ENCODE data around the gene ATF7IP.
A peak's percentile ranks its signal among the peaks of the same experiment; 100 is the strongest.

Gene ATF7IP

DNA sequence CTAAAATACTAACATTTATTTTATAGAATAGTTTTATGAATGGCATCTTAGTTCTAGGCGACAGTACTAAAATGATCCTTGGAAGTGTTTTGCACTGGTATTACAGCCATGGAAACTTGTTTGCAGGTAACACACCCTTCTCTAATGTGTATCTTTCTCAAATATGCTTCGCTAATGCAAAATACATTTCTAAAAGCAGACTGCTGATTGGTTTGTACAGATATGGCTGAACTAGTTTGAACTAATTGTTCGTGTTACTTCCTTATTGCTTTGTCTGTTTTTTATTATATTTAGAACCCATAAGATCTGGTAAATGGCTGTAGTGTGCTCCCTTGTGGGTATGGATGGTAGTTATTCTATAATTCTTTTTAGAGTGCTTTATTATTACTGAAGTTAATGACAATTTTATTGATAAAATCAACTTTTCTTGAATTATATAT is 53.0 kb downstream of the ATF7IP start:
- no peak for DNase-seq (ENCODE audit: low read depth in 2 of 2)

DNA sequence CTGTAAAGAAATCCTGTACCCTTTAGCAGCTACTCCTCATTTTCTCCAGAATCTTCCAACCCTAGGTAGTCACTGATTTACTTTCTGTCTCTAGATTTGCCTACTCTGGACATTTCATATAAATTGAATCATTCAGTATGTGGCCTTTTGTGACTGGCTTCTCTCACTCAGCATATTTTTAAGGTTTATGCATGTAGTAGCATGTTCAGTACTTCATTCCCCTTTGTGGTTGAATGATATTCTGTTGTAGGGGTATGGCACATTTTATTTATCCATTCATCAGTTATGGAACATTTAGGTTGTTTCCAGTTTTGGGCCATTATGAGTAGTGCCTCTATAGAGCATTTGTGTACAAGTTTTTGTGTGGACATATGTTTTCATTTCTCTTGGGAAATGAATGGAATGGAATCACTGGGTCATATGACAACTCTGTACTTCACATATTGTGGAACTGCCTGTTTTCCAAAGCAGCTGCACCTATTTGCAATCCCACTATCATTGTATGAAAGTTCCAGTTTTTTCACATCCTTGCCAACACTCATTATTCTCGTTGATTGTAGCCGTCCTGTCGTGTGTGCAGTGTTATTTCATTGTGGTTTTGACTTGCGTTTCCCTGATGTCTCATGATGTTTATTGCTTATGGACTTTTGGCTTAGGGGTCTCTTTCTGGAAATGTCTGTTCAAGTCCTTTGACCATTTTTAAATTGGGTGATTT is 57.2 kb downstream of the ATF7IP start:
- no peak for DNase-seq (ENCODE audit: low read depth in 2 of 2)

DNA sequence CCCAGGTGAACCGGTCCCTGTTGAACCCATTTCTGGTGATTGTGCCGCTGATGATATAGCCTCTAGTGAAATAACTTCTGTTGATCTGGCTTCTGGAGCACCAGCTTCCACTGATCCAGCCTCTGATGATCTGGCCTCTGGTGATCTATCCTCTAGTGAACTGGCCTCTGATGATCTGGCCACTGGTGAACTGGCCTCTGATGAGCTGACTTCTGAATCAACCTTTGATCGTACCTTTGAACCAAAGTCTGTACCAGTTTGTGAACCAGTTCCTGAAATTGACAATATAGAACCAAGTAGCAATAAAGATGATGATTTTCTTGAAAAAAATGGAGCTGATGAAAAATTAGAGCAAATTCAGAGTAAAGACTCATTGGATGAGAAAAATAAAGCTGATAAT is 59.1 kb downstream of the ATF7IP start:
- no peak for DNase-seq (ENCODE audit: low read depth in 2 of 2)

DNA sequence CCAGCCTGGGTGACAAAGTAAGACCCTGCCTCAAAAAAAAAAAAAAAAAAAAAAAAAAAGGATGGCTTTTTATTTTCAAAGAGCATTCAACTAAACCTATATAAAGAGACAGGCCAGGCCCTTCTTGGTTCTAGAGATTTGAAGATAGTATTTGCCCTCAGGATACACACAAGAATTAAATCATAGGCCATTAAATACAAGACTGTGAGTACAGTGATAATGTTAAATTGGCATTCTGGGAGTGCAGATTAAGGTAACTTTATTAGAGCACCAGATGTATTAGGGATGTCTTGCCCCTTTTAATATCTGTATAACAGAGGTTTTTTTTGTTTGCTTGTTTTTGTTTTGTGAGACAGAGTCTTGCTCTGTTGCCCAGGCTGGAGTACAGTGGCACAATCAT is 61.3 kb downstream of the ATF7IP start:
- no peak for DNase-seq (ENCODE audit: low read depth in 2 of 2)

DNA sequence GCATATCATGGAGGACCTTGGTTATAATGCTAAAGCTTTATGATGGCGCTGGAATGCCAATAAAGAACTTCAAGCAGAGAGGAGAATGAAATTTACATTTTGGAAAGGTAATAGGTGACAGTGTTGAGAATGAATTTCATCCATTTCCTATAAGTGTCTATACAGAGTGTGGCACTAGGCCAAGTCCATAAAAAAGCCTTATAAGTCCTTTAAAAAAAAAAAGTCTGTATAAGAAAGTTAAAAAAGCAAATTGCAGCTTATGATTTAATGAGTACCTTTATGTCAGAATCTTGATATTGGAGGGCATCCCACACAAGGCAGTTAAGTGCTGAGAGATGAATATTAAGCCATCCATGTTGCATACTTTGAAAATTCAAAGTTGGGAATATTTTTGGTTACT is 62.4 kb downstream of the ATF7IP start:
- DNase-seq (ENCODE audit: low read depth in 2 of 2) = no peak

DNA sequence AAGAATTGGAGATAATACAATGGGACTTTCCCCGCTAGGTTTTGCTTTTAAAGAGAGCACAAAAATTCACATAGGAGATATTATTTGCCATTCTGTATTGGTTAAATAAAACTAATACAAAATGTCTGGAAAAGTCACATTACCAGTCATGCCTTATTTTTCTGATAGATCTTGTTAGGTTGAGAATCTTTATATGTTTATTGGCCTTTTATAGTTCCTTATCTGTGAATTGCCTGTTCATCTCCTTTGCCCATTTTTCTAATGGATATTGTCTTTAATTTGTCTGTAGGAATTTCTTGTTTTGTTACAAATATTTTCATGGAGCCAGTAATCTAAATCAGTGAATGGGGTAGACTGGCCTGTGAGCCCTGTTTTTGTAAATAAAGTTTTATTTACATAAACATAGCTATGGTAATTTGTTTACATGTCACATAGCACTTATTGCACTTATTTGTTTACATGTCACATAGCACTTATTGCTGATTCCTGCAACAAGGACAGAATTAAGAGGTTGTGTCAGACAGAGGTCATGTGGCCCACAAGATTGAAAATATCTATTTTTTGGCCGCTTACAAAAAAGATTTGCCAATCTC is 65.0 kb downstream of the ATF7IP start:
- no peak for DNase-seq (ENCODE audit: low read depth in 2 of 2)

DNA sequence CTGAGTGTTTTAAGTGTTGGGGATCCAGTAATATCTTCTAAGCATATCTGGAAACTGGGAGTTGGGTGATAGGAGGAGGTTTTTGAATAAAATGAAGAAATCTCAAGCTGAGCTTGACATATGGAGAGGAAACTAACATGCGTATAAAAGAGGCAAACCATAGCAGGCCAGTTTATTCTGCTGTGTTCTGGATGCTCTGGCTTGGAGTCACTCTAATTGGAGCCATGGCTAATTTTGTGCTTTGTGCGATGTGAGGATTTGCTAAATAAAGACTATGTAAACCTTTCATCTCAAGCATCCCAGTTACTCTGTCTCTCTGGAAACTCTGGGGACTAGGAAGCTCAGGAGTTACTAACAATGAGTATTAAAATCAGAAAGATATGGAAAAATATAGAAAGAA is 66.5 kb downstream of the ATF7IP start:
- DNase-seq (ENCODE audit: low read depth in 2 of 2) = no peak

DNA sequence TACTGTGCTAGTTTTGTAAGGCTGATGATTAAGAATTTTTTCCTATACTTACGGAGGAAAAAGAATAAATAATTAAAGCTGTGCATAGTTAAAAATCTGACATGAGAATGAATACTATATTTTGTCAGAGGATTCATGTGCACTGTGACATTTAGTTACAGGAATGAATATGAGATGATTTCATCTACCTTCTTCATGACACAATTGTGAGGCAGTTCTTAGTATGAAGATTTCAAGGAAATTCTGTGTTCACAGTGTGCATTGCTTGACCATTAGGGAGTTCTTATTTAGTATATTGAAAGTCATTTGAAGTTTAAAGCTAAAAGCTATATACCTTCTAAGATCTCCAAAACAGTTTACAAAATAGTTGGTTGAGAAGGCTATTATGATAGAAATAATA is 70.1 kb downstream of the ATF7IP start:
- no peak for DNase-seq (ENCODE audit: low read depth in 2 of 2)

DNA sequence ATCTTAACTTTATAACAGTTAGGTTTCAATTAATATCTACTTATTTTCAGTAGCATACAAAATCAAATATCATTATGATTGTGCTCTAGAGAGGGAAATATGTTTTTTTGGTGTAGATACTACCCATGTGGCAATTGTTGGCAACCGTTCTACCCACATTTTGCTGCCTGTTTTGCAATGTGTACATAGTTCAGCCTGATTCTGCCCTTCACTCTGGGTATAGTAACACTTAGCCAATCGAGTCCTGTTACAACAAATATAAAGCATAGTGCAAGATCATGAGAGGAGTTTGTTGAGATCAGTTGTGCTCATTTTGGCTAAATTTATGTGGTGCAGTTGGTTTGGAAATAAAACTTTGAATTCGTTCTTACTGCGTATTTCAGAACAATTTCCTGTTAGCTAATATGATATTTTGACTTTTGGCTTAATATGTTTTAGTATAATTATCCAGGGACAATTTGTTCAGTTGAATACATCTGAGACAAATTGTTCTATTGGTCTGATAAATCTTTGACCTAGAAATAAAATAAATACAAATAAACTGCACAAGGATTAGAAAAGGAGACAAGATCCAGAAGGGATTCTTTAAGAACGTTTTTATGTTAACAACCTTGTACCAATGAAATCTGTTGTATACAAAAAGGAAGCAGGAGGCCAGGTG is 76.9 kb downstream of the ATF7IP start:
- DNase-seq (ENCODE audit: low read depth in 2 of 2) = no peak

DNA sequence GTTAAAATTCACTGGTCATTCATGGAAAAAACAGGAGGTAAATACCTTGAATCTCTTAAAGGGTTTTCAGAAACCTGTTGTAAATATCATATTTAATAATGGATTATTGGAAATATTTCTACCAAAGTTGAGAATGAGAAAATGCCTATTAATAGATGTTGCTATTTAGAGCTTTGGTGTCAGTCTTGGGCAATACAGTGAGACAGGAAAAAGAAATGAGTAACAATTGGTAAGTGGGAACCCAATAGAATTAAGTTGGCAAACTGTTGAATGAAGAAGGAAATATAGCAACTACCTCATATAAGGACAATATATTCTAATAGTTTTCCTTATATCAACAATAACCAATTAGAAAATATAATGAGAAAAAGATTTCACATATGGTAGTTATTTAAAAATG is 78.0 kb downstream of the ATF7IP start:
- DNase-seq (ENCODE audit: low read depth in 2 of 2) = no peak

DNA sequence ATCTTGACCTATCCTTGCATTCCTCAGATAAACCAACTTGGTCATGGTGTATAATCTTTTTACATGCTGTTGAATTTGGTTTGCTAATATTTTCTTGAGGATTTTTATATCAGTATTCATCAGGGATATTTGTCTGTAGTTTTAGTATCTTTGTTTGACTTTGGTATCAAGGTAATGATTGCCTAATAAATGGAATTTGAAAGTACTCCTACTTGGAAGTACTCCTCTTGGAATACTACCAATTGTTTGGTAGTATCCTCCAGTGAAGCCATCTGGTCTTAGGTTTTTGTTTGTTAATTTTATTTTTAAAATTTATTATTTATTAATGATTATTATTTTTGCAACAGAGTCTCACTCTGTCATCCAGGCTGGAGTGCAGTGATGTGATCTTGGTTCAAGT is 85.0 kb downstream of the ATF7IP start:
- DNase-seq (ENCODE audit: low read depth in 2 of 2) = no peak

DNA sequence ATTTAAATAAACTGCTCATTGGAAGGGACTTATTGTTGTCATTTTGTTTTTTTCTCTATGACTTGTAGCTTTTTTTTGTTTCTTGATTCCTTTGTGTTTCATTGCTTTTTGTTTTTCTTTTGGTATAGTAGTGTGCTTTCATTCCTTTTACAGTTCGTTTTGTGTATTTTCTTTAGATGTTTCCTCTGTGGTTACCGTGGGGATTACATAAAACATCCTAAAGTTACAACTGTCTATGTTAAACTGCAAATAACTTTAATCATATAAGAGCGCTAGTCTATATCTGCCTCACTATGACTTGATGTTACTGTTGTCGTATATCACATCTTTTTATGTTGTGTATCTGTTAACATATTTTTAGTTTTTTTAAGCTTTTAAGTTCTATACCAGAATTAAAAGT is 86.9 kb downstream of the ATF7IP start:
- DNase-seq (ENCODE audit: low read depth in 2 of 2) = no peak

DNA sequence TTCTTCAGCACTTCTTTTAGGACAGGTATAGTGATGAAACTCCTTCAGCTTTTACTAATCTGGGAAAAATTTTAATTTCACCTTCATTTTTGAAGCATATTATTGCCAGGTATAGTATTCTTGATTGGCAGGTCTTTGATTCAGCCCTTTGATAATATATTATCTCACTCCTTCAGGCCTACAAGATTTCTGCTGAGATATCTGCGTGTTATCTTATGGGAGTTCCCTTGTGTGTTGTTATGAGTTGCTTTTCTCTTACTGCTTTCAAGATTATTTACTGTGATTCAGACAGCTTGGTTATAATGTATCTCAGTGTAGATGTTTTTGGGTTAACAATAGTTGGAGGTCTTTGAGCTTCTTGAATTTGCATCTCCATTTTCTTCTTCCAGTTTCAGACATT is 87.4 kb downstream of the ATF7IP start:
- DNase-seq (ENCODE audit: low read depth in 2 of 2) = no peak

DNA sequence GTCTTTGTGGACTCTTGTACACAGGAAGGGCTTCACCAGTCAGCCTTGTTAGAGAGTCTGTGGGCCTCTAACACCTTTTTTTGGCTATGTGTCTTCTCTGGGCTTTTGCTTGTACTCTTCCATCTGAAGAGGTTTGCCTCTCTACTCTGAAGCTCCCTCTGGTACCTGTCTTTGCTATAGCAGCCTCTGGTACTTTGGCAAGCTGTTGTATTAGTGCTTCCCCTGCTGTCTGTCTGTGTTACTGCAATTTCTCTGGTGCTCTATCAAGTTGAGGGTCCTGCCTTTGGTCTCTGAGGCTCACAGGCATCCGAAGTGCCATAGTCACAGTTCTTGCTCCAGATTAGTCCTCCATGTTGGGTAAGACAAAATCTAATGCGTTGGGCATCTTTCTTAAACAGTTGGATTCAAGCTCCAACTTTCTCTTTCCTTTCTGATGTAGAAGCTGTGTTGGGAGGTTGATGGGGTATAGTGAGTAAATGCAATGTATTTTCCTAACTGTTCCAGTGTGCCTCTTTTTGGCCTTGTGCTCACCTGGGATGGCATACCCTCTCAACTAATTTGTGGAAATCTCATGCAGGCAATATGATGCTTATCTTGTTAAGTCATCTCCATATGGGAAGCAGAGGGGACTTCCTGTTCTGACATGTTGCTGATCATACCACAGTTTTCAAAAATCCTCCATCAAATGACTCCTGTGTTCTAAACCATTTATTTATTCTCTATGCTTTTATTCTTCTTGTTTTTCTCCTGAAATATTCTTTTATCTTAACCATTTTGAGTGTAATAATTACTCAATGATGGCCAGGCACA is 88.8 kb downstream of the ATF7IP start:
- peak in 1 of 2 donors; percentile 0 for DNase-seq (ENCODE audit: low read depth in 2 of 2)

DNA sequence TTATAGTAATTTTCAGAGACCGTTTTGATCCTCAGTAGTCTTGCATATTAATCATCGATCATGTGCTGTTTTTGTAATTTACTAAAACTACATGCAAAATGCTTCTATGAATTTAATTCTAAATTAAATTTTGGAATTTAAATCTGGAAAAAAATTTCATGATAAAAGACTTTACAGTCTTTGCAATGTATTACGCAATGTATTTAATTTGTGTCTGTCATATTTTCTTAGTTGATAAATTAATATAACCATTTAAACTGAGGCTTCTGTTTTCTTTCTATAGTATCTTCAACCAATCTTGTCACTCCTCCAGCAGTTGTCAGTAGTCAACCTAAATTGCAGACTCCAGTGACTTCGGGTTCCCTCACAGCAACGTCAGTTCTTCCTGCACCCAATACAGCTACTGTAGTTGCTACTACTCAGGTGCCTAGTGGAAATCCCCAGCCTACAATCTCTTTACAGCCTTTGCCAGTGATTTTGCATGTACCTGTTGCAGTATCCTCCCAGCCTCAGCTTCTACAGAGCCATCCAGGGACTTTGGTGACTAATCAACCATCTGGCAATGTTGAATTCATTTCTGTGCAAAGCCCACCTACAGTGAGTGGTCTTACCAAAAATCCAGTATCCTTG is 94.8 kb downstream of the ATF7IP start:
- DNase-seq (ENCODE audit: low read depth in 2 of 2) = no peak

DNA sequence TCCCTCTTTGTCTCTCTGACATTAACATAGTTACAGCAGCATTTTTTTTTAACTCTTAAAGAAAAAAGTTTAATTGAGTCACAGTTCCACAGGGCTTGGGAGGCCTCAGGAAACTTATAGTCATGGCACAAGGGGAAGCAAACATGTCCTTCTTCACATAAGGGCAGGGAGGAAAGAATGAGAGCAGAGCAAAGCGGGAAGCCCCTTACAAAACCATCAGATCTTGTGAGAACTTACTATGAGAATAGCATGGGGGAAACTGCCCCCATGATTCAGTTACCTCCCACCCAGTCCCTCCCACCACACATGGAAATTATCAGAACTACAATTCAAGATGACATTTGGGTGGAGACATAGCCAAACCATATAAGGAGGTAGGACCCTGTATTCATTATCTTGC is 106.0 kb downstream of the ATF7IP start:
- no peak for DNase-seq (ENCODE audit: low read depth in 2 of 2)

DNA sequence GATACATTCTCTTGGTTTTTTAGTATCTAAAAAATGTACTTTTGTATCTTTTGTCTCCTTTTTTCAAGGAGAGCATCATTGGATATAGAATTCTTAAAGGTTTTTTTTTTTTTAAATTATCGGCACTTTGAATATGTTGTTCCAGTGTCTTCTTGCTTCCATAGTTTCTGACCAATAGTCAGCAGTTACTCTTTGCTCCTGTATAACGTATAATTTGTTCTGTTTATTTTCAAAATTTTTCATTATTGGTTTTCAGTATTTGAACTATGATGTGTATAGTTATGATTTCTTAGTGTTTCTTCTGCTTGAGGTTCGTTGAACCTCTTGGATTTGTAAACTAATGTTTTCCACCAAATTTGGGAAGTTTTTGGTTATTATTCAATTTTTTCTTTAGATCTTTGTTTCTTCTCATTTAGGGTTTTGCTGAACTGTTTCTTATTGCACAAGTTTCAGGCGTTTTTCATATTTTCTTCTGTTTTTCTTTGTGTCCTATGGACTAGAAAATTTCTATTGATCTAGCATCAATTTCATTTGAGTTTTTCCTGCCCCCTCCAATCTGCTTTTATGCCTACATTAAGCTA is 108.3 kb downstream of the ATF7IP start:
- no peak for DNase-seq (ENCODE audit: low read depth in 2 of 2)

DNA sequence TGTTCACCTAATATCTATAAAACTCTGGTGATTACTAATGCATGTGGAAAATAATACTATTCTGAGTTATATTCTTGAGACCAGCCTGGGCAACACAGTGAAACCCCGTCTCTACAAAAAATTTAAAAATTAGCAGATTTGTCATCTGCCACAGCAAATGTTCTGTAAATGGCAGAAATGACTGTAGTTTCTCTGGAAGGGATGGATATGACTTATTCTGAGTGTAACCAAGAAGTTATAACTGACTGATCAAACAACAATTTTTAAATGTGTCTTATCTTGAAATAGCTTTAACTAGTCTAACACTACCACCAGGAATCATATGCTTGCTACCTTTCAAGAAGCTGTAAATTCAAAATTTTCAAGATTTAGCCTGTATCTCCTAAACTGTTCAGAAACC is 113.5 kb downstream of the ATF7IP start:
- DNase-seq (ENCODE audit: low read depth in 2 of 2) = no peak

DNA sequence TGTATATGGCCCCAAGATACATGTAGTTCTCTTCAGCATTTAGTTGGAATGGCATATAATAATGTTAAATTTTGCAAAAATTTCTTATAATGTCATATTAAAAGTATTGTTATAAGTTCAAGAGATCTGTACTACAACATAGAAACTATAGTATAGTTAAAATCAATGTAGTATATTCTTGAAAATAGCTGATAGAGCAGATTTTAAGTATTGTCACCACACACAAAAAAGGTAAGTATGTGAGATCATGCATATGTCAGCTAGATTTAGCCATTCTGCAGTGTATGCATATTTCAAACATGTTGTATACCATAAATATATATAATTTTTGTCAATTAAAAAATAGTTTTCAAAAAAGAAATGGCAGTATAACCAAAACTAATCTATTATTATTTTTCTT is 115.7 kb downstream of the ATF7IP start:
- DNase-seq (ENCODE audit: low read depth in 2 of 2) = no peak

DNA sequence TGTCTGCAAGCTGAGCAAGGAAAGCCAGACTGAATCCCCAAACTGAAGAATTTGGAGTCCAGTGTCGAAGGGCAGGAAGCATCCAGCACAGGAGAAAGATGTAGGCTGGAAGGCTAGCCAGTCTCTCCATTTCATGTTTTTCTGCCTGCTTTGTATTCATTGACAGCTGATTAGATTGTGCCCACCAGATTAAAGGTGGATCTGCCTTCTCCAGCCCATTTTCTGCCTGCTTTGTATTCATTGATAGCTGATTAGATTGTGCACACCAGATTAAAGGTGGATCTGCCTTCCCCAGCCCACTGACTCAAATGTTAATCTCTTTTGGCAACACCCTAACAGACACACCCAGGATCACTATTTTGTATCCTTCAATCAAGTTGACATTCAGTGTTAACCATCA is 116.9 kb downstream of the ATF7IP start:
- DNase-seq (ENCODE audit: low read depth in 2 of 2) = no peak

DNA sequence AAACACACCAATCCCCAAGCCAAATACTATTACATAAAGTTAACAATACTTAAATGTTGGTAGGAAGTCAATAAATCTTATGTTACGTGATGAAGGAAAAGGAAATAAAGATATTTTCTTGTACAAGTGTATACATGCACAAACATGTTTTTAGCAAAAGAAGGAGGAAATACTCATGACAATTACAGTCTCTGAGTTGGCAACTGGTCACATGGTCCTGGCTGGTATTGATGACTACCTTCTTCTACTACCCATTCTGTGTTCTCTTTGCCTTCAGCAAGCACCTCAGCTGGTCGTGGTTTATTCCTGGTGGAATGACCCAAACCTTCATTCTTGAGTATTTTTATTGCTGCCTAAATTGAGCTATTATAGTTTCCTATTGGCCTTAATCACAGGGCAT is 117.4 kb downstream of the ATF7IP start:
- DNase-seq (ENCODE audit: low read depth in 2 of 2) = no peak

DNA sequence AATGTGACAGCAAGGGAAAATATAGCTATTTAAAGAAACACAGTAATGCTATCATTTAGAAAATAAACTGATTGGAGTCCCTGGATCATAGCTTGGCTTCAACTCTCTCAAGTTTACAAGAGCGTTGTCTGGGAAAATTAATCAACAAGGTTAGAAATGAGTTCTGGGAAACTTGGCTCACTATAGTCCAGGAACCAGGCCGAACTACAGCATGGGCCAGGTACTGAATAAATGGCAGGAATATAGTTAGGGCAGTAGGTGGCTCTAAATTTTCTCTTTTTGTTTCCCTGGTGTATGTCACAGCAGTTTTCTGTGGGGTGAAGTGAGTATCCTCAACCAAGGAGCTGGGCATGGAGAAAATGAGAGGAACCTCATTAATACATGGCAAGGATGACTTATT is 129.8 kb downstream of the ATF7IP start:
- DNase-seq (ENCODE audit: low read depth in 2 of 2) = no peak
